Prostate gland (tissue), 2 donors: Measurements from ENCODE around the gene POC1B.

Experiments
- CTCF ChIP-seq, 4 experiments: fragments of 200-600 bp in 2 of 4; fragments of 450-650 bp in 2 of 4; sonication (generic) in 2 of 4; IDR thresholded peaks; 1 replicate in 3 of 4; 2 replicates in 1 of 4; pipeline ENCODE4 v1.5.1; 2016 to 2019; ENCODE audit warnings: antibody characterized with exemption in 4 of 4, mild to moderate bottlenecking in 2 of 4, moderate library complexity in 2 of 4
- POLR2A ChIP-seq: fragments of 450-650 bp; IDR thresholded peaks from one replicate; pipeline ENCODE4 v1.6.1; 2016; ENCODE audit warnings: antibody characterized with exemption, mild to moderate bottlenecking
- POLR2AphosphoS5 ChIP-seq: sonication (generic); formaldehyde crosslinking; IDR thresholded peaks from one replicate; pipeline ENCODE4 v1.6.1; 2017; ENCODE audit warnings: antibody characterized with exemption

- TF ChIP-seq CTCF (IDR thresholded peaks at IDR 0.05) (no peak), POLR2A (no peak), POLR2AphosphoS5 (no peak)
These were observed 56.5 kb downstream of the POC1B start for GRCh38 chr12:89469361-89469760.
